T-helper 1 cell treated with Interleukin-12 subunit alpha and Interleukin-12 subunit beta and Interleukin-4 antibody, amounts not matched to agents 30 μg/mL and 1 μg/mL, for 36 hours (primary cell): Measurements from ENCODE around the gene SAT2.

Experiments used
- H3K27ac Mint-ChIP-seq: one replicate; pipeline ENCODE4 v1.8.0; 2021; ENCODE audit warnings: mild to moderate bottlenecking, mixed read lengths
- H3K27me3 Mint-ChIP-seq: one replicate; pipeline ENCODE4 v1.8.0; 2021; ENCODE audit warnings: low read depth, mixed read lengths
- H3K36me3 Mint-ChIP-seq: one replicate; pipeline ENCODE4 v1.8.0; 2021; ENCODE audit warnings: low read depth, mixed read lengths
- H3K4me1 Mint-ChIP-seq: one replicate; pipeline ENCODE4 v1.8.0; 2021; ENCODE audit warnings: low read depth, mixed read lengths
- H3K4me3 Mint-ChIP-seq: one replicate; pipeline ENCODE4 v1.8.0; 2021; ENCODE audit warnings: mild to moderate bottlenecking, moderate library complexity, mixed read lengths
- H3K9me3 Mint-ChIP-seq: one replicate; pipeline ENCODE4 v1.8.0; 2021; ENCODE audit warnings: mixed read lengths

The SAT2 gene

GRCh38 chr17:7579001-7579833 lies 48.4 kb downstream of the SAT2 start, which contains the start of gene CD68:
CD68 (plus strand) TSS chr17:7579638; CDS start chr17:7579678, 40 bp downstream.
- H3K27me3 Mint-ChIP-seq, result no peaks in the 10 kb centered on the region
- H3K4me3 Mint-ChIP-seq, result peak within 1 kb of the TSS; percentile 64
- H3K36me3 Mint-ChIP-seq, result peaks cover 61% of the 10 kb centered on the region
- peak within 1 kb of the TSS; percentile 87 for H3K27ac Mint-ChIP-seq
- no peaks in the 10 kb centered on the region for H3K9me3 Mint-ChIP-seq
- H3K4me1 Mint-ChIP-seq, result peaks cover 60% of the 10 kb centered on the region

- peak overlapping the region; percentile 12 for H3K4me3 Mint-ChIP-seq
- H3K9me3 Mint-ChIP-seq, result no peaks in the 10 kb centered on the region
- peaks cover 70% of the 10 kb centered on the region for H3K36me3 Mint-ChIP-seq
- H3K27me3 Mint-ChIP-seq, result no peaks in the 10 kb centered on the region
- H3K27ac Mint-ChIP-seq, result peak overlapping the region; percentile 38
- peaks cover 58% of the 10 kb centered on the region for H3K4me1 Mint-ChIP-seq
These were observed 50.1 kb downstream of the SAT2 start for GRCh38 chr17:7577327-7578199.

- Mint-ChIP-seq H3K9me3 (no peaks in the 10 kb centered on the region), H3K4me1 (peaks cover 59% of the 10 kb centered on the region), H3K36me3 (peaks cover 73% of the 10 kb centered on the region), H3K4me3 (peak overlapping the region; percentile 28), H3K27ac (peak overlapping the region; percentile 57), H3K27me3 (no peaks in the 10 kb centered on the region)
These were observed 51.1 kb downstream of the SAT2 start for GRCh38 chr17:7576432-7576937.
